H7 (cell line): ENCODE results near the gene STK38L. TPM values are rescaled to one million over a fixed set of nuclear protein-coding genes. Genes with fewer than 3 reads are reported as not detected.
A peak's percentile ranks its signal among the peaks of the same experiment; 100 is the strongest.

Experiments
- DNase-seq: peaks from one replicate; pipeline ENCODE4 v3.0.0; 2012
- H3K27me3 ChIP-seq: 2 replicates; pipeline ENCODE4 v1.6.0; 2011; ENCODE audit warnings: mild to moderate bottlenecking, low read length; ENCODE audit not compliant: control insufficient read depth, insufficient read depth
- H3K36me3 ChIP-seq: replicated peaks from 2 replicates; pipeline ENCODE4 v1.5.1; 2011; ENCODE audit warnings: low read length; ENCODE audit not compliant: control insufficient read depth, insufficient read depth
- H3K4me3 ChIP-seq: 2 replicates; pipeline ENCODE4 v1.5.1; 2011; ENCODE audit warnings: low read depth, mild to moderate bottlenecking, control low read depth, low read length, moderate library complexity; ENCODE audit not compliant: insufficient read depth
- total RNA-seq: library from RNA; depleted of rRNA; stranded (reverse); fragments of >200 nt; shearing (Covaris generic); gene quantifications from 2 replicates; pipeline ENCODE4 v1.2.3, GENCODE V29; 2014

STK38L gene
- total RNA-seq, 1 experiment from 2014 or later, result 20.5 TPM

DNA sequence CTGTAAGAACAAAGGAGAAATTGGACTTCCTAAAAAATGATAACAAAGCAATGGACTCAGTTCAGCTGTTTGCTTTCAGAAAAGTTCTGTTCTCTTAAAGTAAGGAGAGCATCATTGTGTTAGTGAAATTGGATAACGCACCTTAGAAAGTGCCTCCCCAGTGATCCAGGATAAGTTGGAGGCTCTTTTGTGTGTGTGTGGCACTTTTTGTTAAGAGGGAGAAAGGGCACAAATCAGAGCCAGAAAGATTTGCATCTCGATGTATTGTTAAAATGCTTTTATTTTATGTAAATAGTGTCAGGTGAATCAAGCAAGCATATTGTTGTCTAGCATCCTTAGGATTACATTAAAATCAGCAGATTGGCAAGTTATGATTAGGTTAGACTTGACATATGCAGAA lies 2.1 kb downstream of the STK38L start:
- no peak for DNase-seq
- Histone ChIP-seq H3K36me3 (no peaks in the 10 kb centered on the region), H3K4me3 (no peak overlapping the region)

GRCh38 chr12:27246774-27247173 lies 2.7 kb downstream of the STK38L start:
- DNase-seq, result no peak
- H3K4me3 ChIP-seq, result no peak overlapping the region

More for the DNA sequence above, 2.1 kb downstream of the STK38L start:
- H3K27me3 ChIP-seq, result no peaks in the 10 kb centered on the region

GRCh38 chr12:27252934-27253333 lies 8.8 kb downstream of the STK38L start:
- no peak for DNase-seq
- no peak overlapping the region for H3K4me3 ChIP-seq
- no peaks in the 10 kb centered on the region for H3K36me3 ChIP-seq
- H3K27me3 ChIP-seq, result no peaks in the 10 kb centered on the region

More at GRCh38 chr12:27246774-27247173, 2.7 kb downstream of the STK38L start:
- Histone ChIP-seq H3K27me3 (no peaks in the 10 kb centered on the region), H3K36me3 (no peaks in the 10 kb centered on the region)

GRCh38 chr12:27253347-27253746 lies 9.3 kb downstream of the STK38L start:
- Histone ChIP-seq H3K27me3 (no peaks in the 10 kb centered on the region), H3K36me3 (no peaks in the 10 kb centered on the region), H3K4me3 (no peak overlapping the region)
- DNase-seq, result no peak

DNA sequence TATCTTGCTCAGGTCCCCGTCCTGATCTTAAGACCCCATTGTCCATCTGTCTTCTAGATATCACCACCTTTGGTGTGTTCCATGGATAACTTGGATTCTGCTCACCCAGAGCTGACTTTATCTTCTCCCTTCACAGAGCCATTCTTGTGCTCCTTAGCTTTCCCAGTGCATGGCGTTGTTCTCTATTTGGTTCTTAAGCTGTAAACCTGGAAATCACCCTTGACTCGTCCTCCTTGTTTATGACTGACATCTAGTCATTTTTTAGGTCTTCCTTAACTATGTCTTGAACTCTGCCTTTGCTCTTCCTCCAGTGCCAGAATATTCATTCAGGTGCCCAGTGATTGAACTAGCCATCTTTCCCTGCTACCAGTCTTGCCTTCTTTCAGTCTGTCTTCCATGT lies 11.7 kb downstream of the STK38L start:
- Histone ChIP-seq H3K27me3 (no peaks in the 10 kb centered on the region), H3K36me3 (no peaks in the 10 kb centered on the region), H3K4me3 (no peak overlapping the region)
- DNase-seq, result no peak

DNA sequence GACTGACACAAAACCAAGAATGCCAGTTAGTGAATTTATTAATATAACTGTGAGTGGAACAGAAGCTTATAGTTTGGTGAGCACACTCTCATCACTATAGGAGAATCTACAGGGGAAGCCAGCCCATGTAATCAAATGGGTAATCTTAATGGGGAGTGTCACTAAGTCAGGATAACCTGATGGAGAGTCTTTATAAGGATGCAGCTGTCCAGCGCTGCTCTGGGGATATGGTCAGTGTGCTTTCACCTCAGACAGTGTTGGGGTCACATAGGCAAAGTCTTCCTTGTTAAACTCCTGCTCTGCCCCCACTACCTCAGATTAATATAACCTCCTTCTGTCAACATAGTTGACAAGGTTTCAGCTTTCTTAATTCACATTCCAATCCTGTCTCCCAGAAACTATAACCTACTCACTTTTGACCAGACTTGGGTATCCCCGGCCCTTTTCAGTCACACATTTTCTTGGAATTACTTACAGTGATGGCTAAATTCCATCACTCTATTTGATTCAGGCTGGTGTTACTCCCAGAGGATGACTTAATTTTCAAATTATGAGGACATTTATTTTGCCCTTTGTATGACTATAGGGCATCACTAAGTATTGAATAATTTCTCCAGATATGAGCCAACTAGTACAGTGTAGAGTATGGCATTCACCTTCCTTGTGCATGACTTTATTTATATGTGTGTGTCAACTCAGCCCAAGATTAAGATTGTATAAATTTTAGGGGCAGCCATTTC lies 13.2 kb downstream of the STK38L start:
- DNase-seq, result no peak
- Histone ChIP-seq H3K36me3 (no peaks in the 10 kb centered on the region), H3K27me3 (no peaks in the 10 kb centered on the region), H3K4me3 (no peak overlapping the region)

- no peak overlapping the region for H3K4me3 ChIP-seq
- DNase-seq, result no peak
- H3K27me3 ChIP-seq, result no peaks in the 10 kb centered on the region
- no peaks in the 10 kb centered on the region for H3K36me3 ChIP-seq
These were observed 16.7 kb downstream of the STK38L start for GRCh38 chr12:27260746-27261145.

DNA sequence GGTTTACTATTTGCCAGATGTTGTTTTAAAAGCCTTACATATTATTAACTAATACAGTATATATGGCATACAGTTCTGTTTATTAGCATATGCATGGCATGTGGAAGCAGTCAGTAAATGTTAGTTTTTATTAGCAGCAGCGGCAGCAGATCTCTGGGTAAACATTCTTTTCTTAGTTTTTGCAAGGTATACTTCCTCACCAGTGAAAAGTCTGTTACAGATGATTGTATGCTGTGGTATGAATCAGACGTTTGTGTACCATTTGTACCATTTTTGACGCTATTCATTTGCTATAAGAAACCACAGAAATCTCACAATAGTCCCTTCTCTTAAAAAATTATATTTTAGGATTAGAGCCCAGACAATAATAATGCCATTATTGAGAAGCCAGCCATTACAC lies 17.8 kb downstream of the STK38L start:
- DNase-seq, result no peak
- H3K4me3 ChIP-seq, result no peak overlapping the region
- H3K27me3 ChIP-seq, result no peaks in the 10 kb centered on the region
- H3K36me3 ChIP-seq, result no peaks in the 10 kb centered on the region

DNA sequence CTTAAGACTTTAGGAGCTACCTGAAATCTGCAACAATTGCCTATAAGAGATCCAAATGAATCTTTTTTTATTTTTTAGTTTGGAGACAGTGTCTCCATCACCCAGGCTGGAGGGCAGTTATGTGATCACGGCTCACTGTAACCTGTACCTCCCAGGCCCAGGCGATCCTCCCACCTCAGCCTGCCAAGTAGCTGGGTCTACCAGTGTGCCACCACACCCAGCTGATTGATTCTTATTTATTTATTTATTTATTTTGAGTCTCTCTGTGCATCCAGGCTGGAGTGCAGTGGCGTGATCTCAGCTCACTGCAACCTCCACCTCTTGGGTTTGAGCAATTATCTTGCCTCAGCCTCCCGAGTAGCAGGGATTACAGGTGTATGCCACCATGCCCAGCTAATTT lies 26.1 kb downstream of the STK38L start:
- Histone ChIP-seq H3K36me3 (peaks cover 2% of the 10 kb centered on the region; the same call in 1 of the 2 replicates), H3K27me3 (no peaks in the 10 kb centered on the region), H3K4me3 (no peak overlapping the region)
- DNase-seq, result no peak

DNA sequence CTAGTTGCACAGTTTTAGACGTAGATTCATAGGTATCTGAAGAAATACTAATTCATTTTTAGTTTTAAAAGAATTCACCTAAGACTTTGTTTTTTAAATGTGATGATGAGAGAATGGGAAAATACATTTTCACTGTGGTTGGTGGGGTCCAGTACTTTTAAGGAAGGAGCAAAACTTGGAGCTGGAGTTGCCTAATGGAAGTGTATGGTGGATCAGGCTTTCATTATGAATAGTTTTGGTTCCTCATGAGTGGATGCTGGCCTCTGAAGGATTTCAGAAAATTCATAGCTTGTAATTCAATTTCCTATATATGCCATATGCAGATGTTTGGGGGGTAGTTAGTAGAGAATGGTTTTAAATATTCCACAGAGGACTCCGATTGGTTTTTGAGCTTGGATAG lies 27.1 kb downstream of the STK38L start:
- no peak for DNase-seq

GRCh38 chr12:27272373-27273028 lies 28.4 kb downstream of the STK38L start:
- DNase-seq, result no peak
- Histone ChIP-seq H3K36me3 (no peaks in the 10 kb centered on the region), H3K27me3 (no peaks in the 10 kb centered on the region), H3K4me3 (no peak overlapping the region)

More for the DNA sequence above, 27.1 kb downstream of the STK38L start:
- Histone ChIP-seq H3K27me3 (no peaks in the 10 kb centered on the region), H3K4me3 (no peak overlapping the region), H3K36me3 (peaks cover 2% of the 10 kb centered on the region; the same call in 1 of the 2 replicates)

- Histone ChIP-seq H3K4me3 (no peak overlapping the region), H3K27me3 (no peaks in the 10 kb centered on the region)
- DNase-seq, result no peak
These were observed 29.0 kb downstream of the STK38L start for GRCh38 chr12:27273114-27273513.

GRCh38 chr12:27274706-27275105 lies 30.6 kb downstream of the STK38L start:
- Histone ChIP-seq H3K36me3 (no peaks in the 10 kb centered on the region), H3K4me3 (no peak overlapping the region), H3K27me3 (no peaks in the 10 kb centered on the region)
- DNase-seq, result no peak

More at GRCh38 chr12:27273114-27273513, 29.0 kb downstream of the STK38L start:
- no peaks in the 10 kb centered on the region for H3K36me3 ChIP-seq

DNA sequence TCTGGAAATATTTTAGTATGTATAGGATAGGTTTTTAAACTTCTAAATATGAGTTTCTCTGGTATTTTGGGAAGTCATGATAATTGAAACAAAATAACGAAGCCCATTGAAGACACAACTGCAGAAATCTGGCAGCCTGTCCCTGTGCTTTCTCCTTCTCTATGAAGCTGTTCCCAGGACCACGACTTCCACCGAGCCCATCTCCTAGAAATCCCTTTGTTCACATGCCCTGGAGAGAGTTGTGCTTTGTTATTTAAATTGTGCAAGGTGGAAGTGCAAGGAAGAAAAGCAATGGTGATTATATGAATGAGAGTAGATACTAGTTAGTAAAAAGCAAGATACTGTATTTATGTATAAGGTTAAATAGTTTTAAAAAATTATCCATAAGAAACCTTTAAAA lies 32.2 kb downstream of the STK38L start:
- no peaks in the 10 kb centered on the region for H3K36me3 ChIP-seq
- peak; percentile 27 for DNase-seq
- H3K27me3 ChIP-seq, result no peaks in the 10 kb centered on the region
- no peak overlapping the region for H3K4me3 ChIP-seq

- no peaks in the 10 kb centered on the region for H3K27me3 ChIP-seq
- no peaks in the 10 kb centered on the region for H3K36me3 ChIP-seq
- H3K4me3 ChIP-seq, result no peak overlapping the region
- DNase-seq, result no peak
These were observed 33.8 kb downstream of the STK38L start for GRCh38 chr12:27277846-27278260.
